Measurements from ENCODE around the gene ARHGAP44.

Gene ARHGAP44

GRCh38 chr17:12985431-12986293 lies 196.4 kb downstream of the ARHGAP44 start:
- TF ChIP-seq, protein P1, sequence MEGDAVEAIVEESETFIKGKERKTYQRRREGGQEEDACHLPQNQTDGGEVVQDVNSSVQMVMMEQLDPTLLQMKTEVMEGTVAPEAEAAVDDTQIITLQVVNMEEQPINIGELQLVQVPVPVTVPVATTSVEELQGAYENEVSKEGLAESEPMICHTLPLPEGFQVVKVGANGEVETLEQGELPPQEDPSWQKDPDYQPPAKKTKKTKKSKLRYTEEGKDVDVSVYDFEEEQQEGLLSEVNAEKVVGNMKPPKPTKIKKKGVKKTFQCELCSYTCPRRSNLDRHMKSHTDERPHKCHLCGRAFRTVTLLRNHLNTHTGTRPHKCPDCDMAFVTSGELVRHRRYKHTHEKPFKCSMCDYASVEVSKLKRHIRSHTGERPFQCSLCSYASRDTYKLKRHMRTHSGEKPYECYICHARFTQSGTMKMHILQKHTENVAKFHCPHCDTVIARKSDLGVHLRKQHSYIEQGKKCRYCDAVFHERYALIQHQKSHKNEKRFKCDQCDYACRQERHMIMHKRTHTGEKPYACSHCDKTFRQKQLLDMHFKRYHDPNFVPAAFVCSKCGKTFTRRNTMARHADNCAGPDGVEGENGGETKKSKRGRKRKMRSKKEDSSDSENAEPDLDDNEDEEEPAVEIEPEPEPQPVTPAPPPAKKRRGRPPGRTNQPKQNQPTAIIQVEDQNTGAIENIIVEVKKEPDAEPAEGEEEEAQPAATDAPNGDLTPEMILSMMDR (IDR thresholded peaks at IDR 0.05; ENCODE audit: control insufficient read depth, extremely low read depth, insufficient read depth), result no peak
- DNase-seq (ENCODE audit: low read depth), result no peak

DNA sequence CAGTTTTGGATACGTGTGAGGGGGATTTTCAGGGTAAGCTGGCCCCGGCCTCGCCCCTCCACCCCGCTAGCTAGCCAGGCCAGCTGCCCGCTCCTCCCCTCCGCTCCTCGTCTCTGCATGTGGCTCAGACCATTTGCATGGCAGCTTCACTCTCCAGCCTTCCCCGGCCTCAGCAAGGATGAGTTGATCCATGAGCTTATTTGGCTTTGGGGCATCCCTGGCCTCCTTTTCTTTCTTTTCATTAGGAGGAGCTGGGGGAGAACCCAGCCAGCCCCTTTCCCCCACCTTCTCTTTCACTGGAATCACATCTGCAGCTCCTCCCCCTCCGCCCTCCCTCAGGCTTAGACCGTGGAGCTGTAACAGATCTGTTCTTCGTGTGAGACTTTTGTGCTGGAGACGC lies 197.8 kb downstream of the ARHGAP44 start:
- TF ChIP-seq, protein P1 (IDR thresholded peaks at IDR 0.05; ENCODE audit: control insufficient read depth, extremely low read depth, insufficient read depth), result no peak
- no peak for DNase-seq (ENCODE audit: low read depth)

More at GRCh38 chr17:12985431-12986293, 196.4 kb downstream of the ARHGAP44 start:
- H3K4me3 ChIP-seq (ENCODE audit: low read depth, low read length), result no peak overlapping the region

DNA sequence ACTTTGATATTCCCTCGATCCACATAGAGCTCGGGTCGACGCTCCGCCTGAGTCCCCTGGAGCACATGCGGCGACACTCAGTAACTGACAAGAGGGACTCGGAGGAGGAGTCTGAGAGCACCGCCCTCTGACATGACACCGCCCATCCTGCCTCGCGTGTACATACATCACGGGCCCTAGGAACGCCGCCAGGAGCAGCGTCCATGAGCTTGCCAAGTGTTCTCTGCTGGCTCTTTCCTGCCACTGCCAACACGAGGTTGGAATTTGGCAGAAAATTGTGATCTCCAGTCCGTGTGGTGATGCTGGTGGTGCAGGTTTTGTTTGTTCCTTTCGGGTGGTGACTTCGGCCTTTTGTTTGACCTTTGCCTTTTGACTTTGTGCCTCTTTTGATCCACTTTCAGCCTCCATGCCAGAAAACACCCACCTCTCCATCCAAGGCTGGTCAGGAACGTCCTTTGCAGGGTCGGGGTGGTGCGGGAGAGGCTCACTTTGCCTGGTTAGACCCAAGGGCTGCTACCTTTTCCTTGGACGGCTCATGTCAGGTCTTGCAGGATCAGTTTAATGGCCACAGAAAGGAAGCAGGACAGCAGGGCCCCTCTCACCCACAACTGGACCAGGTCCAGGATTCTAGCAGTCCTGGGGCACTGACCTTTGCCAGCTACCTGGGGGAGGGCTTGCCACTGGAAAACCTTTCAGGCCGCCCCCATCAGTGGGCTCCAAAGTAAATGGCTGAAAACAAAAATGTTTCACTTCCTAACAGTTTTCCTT lies 200.9 kb downstream of the ARHGAP44 start:
- DNase-seq (ENCODE audit: low read depth), result peak; percentile 89
- TF ChIP-seq, protein P1 (IDR thresholded peaks at IDR 0.05; ENCODE audit: control insufficient read depth, extremely low read depth, insufficient read depth), result no peak
- H3K4me3 ChIP-seq (ENCODE audit: low read depth, low read length), result no peak overlapping the region

More for the DNA sequence above, 197.8 kb downstream of the ARHGAP44 start:
- no peak overlapping the region for H3K4me3 ChIP-seq (ENCODE audit: low read depth, low read length)

- no peak overlapping the region for H3K4me3 ChIP-seq (ENCODE audit: low read depth, low read length)
- TF ChIP-seq, protein P1 (IDR thresholded peaks at IDR 0.05; ENCODE audit: control insufficient read depth, extremely low read depth, insufficient read depth), result no peak
- no peak for DNase-seq (ENCODE audit: low read depth)
Measured at GRCh38 chr17:12990926-12991325, 201.6 kb downstream of the ARHGAP44 start.

DNA sequence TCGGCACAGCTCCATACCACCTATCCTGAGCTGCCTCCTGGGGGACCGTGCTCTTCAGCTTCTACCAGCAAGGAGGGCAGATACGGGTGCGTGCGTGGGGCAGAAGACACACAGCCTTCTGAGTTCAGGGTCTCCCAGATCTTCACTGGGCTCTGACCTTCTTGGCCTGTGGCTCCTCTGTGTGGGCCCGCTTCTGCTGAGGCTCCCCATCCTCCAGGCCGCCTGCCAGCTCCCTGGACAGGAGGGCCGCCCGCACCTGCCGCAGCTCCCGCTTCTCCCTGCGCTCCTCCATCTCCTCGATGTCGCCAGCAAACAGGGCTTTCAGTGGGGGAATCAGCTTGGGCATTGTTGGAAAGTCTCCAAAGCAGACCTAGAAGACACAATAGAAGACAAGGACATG lies 203.4 kb downstream of the ARHGAP44 start:
- H3K4me3 ChIP-seq (ENCODE audit: low read depth, low read length), result no peak overlapping the region

DNA sequence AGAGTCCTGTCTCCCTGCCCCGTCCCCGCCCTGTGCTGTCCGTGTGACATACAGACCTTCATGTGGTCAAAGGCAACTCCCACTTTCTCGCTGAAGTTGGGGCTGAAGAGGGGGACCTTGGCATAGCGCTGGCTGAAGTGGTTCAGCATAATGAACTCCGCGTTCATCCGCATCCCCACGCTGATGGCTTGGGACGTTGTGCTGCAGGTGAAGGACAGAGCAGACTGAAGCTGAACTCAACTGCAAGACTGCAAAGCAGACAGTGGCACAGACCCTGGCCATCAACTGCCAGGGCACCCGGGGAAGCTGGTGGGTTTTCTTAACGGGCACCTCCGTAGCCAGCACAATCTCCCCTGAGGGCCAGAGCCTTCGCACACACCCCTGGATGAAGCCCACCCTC lies 204.3 kb downstream of the ARHGAP44 start:
- TF ChIP-seq, protein P1 (IDR thresholded peaks at IDR 0.05; ENCODE audit: control insufficient read depth, extremely low read depth, insufficient read depth), result no peak
- no peak for DNase-seq (ENCODE audit: low read depth)
- no peak overlapping the region for H3K4me3 ChIP-seq (ENCODE audit: low read depth, low read length)

More for the DNA sequence above, 203.4 kb downstream of the ARHGAP44 start:
- TF ChIP-seq, protein P1 (IDR thresholded peaks at IDR 0.05; ENCODE audit: control insufficient read depth, extremely low read depth, insufficient read depth), result no peak
- no peak for DNase-seq (ENCODE audit: low read depth)
